Measurements from ENCODE around the gene ZNF844. TPM values are rescaled to one million over a fixed set of nuclear protein-coding genes. Genes with fewer than 3 reads are reported as not detected.
A peak's percentile ranks its signal among the peaks of the same experiment; 100 is the strongest.
"Not testable (repeated sequence)": the region's sequence is repeated elsewhere in the genome, so short reads cannot be mapped to it uniquely, and the experiment has no call there.

The ZNF844 gene
- total and polyA plus RNA-seq, 8 donors = 2.1 to 12.4 (median 4.9) TPM

DNA sequence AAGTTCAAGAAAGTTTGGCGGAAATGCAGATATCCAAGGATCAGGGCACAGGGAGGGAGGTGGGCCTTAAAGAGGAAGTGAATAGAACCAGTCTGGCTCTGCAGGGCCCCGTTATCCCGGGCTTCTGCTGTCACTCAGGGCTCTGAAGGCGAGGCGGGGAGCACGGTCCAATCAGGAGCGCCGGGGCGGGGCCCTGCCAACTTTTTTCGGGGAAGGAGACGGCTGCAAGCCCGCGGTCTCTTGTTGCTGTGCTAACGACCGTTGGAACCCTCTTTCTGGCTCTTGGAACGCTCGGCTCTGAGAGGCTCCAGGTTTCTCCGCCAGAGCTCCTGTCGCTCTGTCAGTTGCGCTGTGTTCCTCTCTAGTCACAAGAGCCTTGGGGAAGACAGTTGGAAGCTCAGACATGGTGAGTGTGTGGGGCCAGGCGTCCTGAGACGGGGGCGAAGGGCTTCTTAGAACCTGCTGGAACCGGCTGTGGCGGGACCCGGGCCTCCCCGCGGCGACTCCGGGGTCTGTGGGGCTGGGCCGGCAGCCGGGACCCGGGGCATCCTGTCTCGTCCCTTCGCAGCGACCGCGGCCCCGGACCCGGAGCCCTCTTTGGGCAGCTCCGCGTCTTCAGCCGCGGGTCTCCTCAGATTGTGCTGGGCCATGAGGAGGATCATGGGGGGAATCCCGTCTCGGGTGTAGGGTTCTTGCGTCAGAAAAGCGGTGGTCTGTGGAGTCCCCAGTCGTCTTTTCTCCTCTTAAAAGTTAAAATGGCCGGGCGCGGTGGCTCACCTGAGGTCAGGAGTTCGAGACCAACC lies 27.7 kb downstream of the ZNF844 start:
- WGBS, 2 donors = 1 to 2% methylated on average over 53 of the region's 53 CpGs
- Histone ChIP-seq H3K27ac (peak overlapping the region in 3 of 4 donors; percentile 19 to 68 (median 66)), H3K36me3 (no peaks in the 10 kb centered on the region), H3K27me3 (no peaks in the 10 kb centered on the region), H3K4me3 (peak overlapping the region; percentile 44 to 72 (median 50)), H3K9me3 (no peaks in the 10 kb centered on the region), H3K4me1 (no peaks in the 10 kb centered on the region)
- intact Hi-C loops (cut with DNase I) = no loop called here
- TF ChIP-seq, protein P1, sequence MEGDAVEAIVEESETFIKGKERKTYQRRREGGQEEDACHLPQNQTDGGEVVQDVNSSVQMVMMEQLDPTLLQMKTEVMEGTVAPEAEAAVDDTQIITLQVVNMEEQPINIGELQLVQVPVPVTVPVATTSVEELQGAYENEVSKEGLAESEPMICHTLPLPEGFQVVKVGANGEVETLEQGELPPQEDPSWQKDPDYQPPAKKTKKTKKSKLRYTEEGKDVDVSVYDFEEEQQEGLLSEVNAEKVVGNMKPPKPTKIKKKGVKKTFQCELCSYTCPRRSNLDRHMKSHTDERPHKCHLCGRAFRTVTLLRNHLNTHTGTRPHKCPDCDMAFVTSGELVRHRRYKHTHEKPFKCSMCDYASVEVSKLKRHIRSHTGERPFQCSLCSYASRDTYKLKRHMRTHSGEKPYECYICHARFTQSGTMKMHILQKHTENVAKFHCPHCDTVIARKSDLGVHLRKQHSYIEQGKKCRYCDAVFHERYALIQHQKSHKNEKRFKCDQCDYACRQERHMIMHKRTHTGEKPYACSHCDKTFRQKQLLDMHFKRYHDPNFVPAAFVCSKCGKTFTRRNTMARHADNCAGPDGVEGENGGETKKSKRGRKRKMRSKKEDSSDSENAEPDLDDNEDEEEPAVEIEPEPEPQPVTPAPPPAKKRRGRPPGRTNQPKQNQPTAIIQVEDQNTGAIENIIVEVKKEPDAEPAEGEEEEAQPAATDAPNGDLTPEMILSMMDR (IDR thresholded peaks at IDR 0.05) = no peak
- ATAC-seq = peak; percentile 96 to 99 (median 98)
- peak; percentile 37 for FAIRE-seq
- peak; percentile 74 to 93 (median 84) for DNase-seq

- no peak for ATAC-seq
- TF ChIP-seq, protein P1 (IDR thresholded peaks at IDR 0.05) = no peak
- no peaks in the 10 kb centered on the region for H3K4me1 ChIP-seq
- FAIRE-seq = no peak
- no peaks in the 10 kb centered on the region for H3K9me3 ChIP-seq
- H3K27me3 ChIP-seq = no peaks in the 10 kb centered on the region
- no peaks in the 10 kb centered on the region for H3K36me3 ChIP-seq
- peak overlapping the region in 3 of 4 donors; percentile 49 to 72 (median 51) for H3K4me3 ChIP-seq
- 43 to 49% methylated on average over 10 of the region's 10 CpGs for WGBS, 2 donors
- no peak overlapping the region for H3K27ac ChIP-seq
- intact Hi-C loops (cut with DNase I) = no loop called here
- DNase-seq = no peak
Measured at GRCh38 chr19:12092956-12093355, 28.4 kb downstream of the ZNF844 start.

GRCh38 chr19:12093777-12094176 lies 29.2 kb downstream of the ZNF844 start:
- DNase-seq = no peak
- Histone ChIP-seq H3K4me1 (no peaks in the 10 kb centered on the region), H3K4me3 (no peak overlapping the region), H3K36me3 (no peaks in the 10 kb centered on the region), H3K27me3 (no peaks in the 10 kb centered on the region), H3K9me3 (no peaks in the 10 kb centered on the region), H3K27ac (no peak overlapping the region)
- intact Hi-C loops (cut with DNase I) = no loop called here
- FAIRE-seq = no peak
- whole genome bisulfite sequencing, 2 donors = 96 to 99% methylated on average over 3 of the region's 3 CpGs
- no peak for ATAC-seq
- TF ChIP-seq, protein P1 (IDR thresholded peaks at IDR 0.05) = no peak

GRCh38 chr19:12095111-12095790 lies 30.7 kb downstream of the ZNF844 start:
- no peak overlapping the region for H3K27ac ChIP-seq
- no peaks in the 10 kb centered on the region for H3K4me1 ChIP-seq
- no peak for FAIRE-seq
- no peaks in the 10 kb centered on the region for H3K36me3 ChIP-seq
- no peaks in the 10 kb centered on the region for H3K27me3 ChIP-seq
- no peak for DNase-seq
- no peak for ATAC-seq
- TF ChIP-seq, protein P1 (IDR thresholded peaks at IDR 0.05) = no peak
- WGBS, 2 donors = 98% methylated on average over 4 of the region's 4 CpGs
- H3K4me3 ChIP-seq = no peak overlapping the region
- no peaks in the 10 kb centered on the region for H3K9me3 ChIP-seq
- intact Hi-C loops (cut with DNase I) = no loop called here

- DNase-seq (no peak), ATAC-seq (no peak), FAIRE-seq (no peak)
- intact Hi-C loops (cut with DNase I) = no loop called here
- no peak overlapping the region for H3K4me3 ChIP-seq
- no peaks in the 10 kb centered on the region for H3K9me3 ChIP-seq
- TF ChIP-seq, protein P1 (IDR thresholded peaks at IDR 0.05) = no peak
- H3K36me3 ChIP-seq = no peaks in the 10 kb centered on the region
- no peaks in the 10 kb centered on the region for H3K4me1 ChIP-seq
- WGBS, 2 donors = 93 to 95% methylated on average over 9 of the region's 9 CpGs
- no peaks in the 10 kb centered on the region for H3K27me3 ChIP-seq
- no peak overlapping the region for H3K27ac ChIP-seq
Measured at GRCh38 chr19:12098040-12098439, 33.5 kb downstream of the ZNF844 start.

- intact Hi-C loops (cut with DNase I); H3K27ac ChIP-seq; H3K9me3 ChIP-seq; H3K27me3 ChIP-seq; FAIRE-seq; H3K4me1 ChIP-seq; H3K36me3 ChIP-seq; DNase-seq; H3K4me3 ChIP-seq; ATAC-seq: not testable (repeated sequence)
- WGBS, 2 donors = 94 to 98% methylated on average over 4 of the region's 4 CpGs
Measured at GRCh38 chr19:12103909-12104308, 39.4 kb downstream of the ZNF844 start.

All from pancreas (tissue), 10 donors.